Neutrophil (primary cell): ENCODE measurements around the gene LYPD1.

Source experiments
- H3K27ac ChIP-seq: fragments of 200-600 bp; sonication (generic); 2 replicates; pipeline ENCODE4 v1.5.1; 2016; ENCODE audit warnings: mild to moderate bottlenecking, moderate library complexity
- H3K27me3 ChIP-seq: fragments of 200-600 bp; sonication (generic); 2 replicates; pipeline ENCODE4 v1.6.0; 2016; ENCODE audit warnings: mild to moderate bottlenecking
- H3K36me3 ChIP-seq: fragments of 200-600 bp; sonication (generic); 2 replicates; pipeline ENCODE4 v1.5.1; 2017
- H3K4me1 ChIP-seq, 2 experiments: fragments of 200-600 bp in 1 of 2; sonication (generic) in 1 of 2; 1 replicate in 1 of 2; 2 replicates in 1 of 2; pipeline versions ENCODE4 v1.5.1 to v1.6.1; 2013 to 2016; ENCODE audit warnings: low read depth in 1 of 2, low read length in 1 of 2, mild to moderate bottlenecking in 1 of 2, moderate library complexity in 1 of 2; ENCODE audit not compliant: control insufficient read depth in 1 of 2, insufficient read depth in 1 of 2
- H3K4me3 ChIP-seq, 2 experiments: fragments of 200-600 bp in 1 of 2; sonication (generic) in 1 of 2; 1 replicate in 1 of 2; 2 replicates in 1 of 2; pipeline ENCODE4 v1.5.1; 2013 to 2016; ENCODE audit warnings: low read depth in 1 of 2, low read length in 1 of 2, mild to moderate bottlenecking in 1 of 2, moderate library complexity in 1 of 2
- H3K9me3 ChIP-seq: fragments of 200-600 bp; sonication (generic); 2 replicates; pipeline ENCODE4 v1.5.1; 2016
- TF ChIP-seq, protein P1 (sequence below): fragments of 200-600 bp; sonication (generic); IDR thresholded peaks from 2 replicates; pipeline ENCODE4 v1.5.1; 2016; ENCODE audit warnings: antibody characterized with exemption

The LYPD1 gene

GRCh38 chr2:132598536-132598935, 71.5 kb downstream of the LYPD1 start:
- TF ChIP-seq, protein P1, sequence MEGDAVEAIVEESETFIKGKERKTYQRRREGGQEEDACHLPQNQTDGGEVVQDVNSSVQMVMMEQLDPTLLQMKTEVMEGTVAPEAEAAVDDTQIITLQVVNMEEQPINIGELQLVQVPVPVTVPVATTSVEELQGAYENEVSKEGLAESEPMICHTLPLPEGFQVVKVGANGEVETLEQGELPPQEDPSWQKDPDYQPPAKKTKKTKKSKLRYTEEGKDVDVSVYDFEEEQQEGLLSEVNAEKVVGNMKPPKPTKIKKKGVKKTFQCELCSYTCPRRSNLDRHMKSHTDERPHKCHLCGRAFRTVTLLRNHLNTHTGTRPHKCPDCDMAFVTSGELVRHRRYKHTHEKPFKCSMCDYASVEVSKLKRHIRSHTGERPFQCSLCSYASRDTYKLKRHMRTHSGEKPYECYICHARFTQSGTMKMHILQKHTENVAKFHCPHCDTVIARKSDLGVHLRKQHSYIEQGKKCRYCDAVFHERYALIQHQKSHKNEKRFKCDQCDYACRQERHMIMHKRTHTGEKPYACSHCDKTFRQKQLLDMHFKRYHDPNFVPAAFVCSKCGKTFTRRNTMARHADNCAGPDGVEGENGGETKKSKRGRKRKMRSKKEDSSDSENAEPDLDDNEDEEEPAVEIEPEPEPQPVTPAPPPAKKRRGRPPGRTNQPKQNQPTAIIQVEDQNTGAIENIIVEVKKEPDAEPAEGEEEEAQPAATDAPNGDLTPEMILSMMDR: no peak
- H3K9me3 ChIP-seq: no peaks in the 10 kb centered on the region
- no peaks in the 10 kb centered on the region for H3K36me3 ChIP-seq
- H3K4me3 ChIP-seq: no peak overlapping the region
- no peaks in the 10 kb centered on the region for H3K27me3 ChIP-seq
- H3K4me1 ChIP-seq: no peaks in the 10 kb centered on the region
- no peak overlapping the region for H3K27ac ChIP-seq

DNA sequence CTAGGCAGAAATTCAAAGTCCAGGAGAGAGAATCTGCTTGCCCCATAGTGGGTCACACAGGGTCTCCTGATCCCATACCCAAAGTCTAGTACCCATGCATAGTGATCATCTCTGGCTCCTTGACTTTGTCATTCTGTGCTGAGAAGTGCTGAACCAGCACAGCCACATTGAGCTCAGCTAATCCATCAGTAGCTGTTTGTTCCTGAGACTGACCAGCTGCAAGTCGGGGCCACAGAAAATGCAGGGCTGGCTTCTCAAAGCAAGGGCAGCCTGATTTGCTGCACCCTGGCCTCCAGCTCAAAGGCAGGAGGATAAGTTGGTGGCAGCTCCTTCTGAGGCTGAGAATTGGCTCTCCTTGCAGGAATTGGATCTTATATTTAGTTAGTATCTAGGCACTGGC, 72.2 kb downstream of the LYPD1 start:
- Histone ChIP-seq H3K27me3 (no peaks in the 10 kb centered on the region), H3K4me1 (no peaks in the 10 kb centered on the region), H3K36me3 (no peaks in the 10 kb centered on the region), H3K27ac (no peak overlapping the region), H3K9me3 (no peaks in the 10 kb centered on the region), H3K4me3 (no peak overlapping the region)
- TF ChIP-seq, protein P1: no peak

GRCh38 chr2:132597166-132597565, 72.8 kb downstream of the LYPD1 start:
- TF ChIP-seq, protein P1: no peak

DNA sequence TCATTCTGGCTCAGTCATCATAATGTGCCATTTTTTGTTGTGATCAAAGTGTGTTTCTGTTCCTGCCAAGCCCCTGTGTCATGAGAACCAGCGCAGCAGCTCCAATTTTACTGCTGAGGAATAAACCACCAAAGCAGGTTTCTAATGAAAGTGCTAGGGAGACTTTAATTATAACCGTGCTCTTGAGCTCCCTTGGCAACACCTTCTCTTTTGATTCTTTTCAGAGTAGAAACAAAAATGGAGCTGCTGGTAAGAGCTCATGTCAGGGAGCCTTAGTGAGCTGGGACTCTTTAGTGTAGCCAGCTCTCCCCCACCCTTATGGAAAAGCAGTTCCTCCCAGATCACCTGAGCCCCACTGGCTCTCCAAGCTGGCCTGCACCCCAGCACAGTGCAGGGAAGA, 74.3 kb downstream of the LYPD1 start:
- Histone ChIP-seq H3K9me3 (no peaks in the 10 kb centered on the region), H3K4me3 (no peak overlapping the region), H3K27ac (no peak overlapping the region), H3K4me1 (no peaks in the 10 kb centered on the region), H3K36me3 (no peaks in the 10 kb centered on the region), H3K27me3 (no peaks in the 10 kb centered on the region)
- TF ChIP-seq, protein P1: no peak

More at GRCh38 chr2:132597166-132597565, 72.8 kb downstream of the LYPD1 start:
- Histone ChIP-seq H3K27ac (no peak overlapping the region), H3K27me3 (no peaks in the 10 kb centered on the region), H3K4me3 (no peak overlapping the region), H3K4me1 (no peaks in the 10 kb centered on the region), H3K9me3 (no peaks in the 10 kb centered on the region), H3K36me3 (no peaks in the 10 kb centered on the region)

DNA sequence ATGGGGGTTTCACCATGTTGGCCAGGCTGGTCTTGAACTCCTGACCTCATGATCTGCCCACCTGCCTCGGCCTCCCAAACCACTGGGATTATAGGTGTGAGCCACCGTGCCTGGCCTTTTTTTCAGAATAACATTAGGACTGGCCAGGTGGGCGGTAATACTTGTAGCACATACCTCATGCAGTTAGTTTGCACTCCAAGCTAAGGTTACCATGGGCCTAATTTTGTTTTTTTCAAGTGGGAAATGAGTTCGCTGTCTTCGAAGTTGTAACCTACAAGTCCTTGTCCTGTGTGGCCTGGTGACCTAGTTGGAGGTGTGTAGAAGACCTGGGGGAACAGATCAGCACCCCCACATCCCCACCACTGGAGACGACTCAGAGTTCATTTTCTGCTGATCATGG, 74.8 kb downstream of the LYPD1 start:
- H3K4me3 ChIP-seq: no peak overlapping the region
- no peaks in the 10 kb centered on the region for H3K27me3 ChIP-seq
- H3K36me3 ChIP-seq: no peaks in the 10 kb centered on the region
- TF ChIP-seq, protein P1: no peak
- no peaks in the 10 kb centered on the region for H3K9me3 ChIP-seq
- no peak overlapping the region for H3K27ac ChIP-seq
- H3K4me1 ChIP-seq: no peaks in the 10 kb centered on the region
